Activated CD4-positive, alpha-beta T cell treated with anti-CD3 and anti-CD28 coated beads for 36 hours (primary cell): ENCODE data around the gene CORO1A. TPM values are rescaled to one million over a fixed set of nuclear protein-coding genes. Genes with fewer than 3 reads are reported as not detected.
"Not testable (repeated sequence)": the region's sequence is repeated elsewhere in the genome, so short reads cannot be mapped to it uniquely, and the experiment has no call there.

Experiments used
- ATAC-seq: fragments of 200-7000 bp; cut with Tn5 transposase; one replicate; pipeline ENCODE4 v1.10.0; 2021; ENCODE audit warnings: mild to moderate bottlenecking, moderate library complexity
- CTCF ChIA-PET: fragments of 350-600 bp; sonication (Branson Sonifier 250); formaldehyde crosslinking; loops from one replicate; lab custom pipeline; 2021; ENCODE audit warnings: antibody characterized with exemption; lab: Charles Lee
- POLR2A ChIA-PET: fragments of 350-600 bp; sonication (Branson Sonifier 250); formaldehyde crosslinking; loops from one replicate; lab custom pipeline; 2021; ENCODE audit warnings: antibody characterized with exemption, inconsistent platforms; lab: Charles Lee
- DNase-seq: peaks from one replicate; pipeline ENCODE4 v3.0.0-alpha.2; 2020
- H3K27ac Mint-ChIP-seq: one replicate; pipeline ENCODE4 v1.8.0; 2021; ENCODE audit warnings: mixed read lengths
- H3K27me3 Mint-ChIP-seq: one replicate; pipeline ENCODE4 v1.8.0; 2021; ENCODE audit warnings: mixed read lengths
- H3K36me3 Mint-ChIP-seq: one replicate; pipeline ENCODE4 v1.8.0; 2021; ENCODE audit warnings: low read depth, mixed read lengths
- H3K4me1 Mint-ChIP-seq: one replicate; pipeline ENCODE4 v1.8.0; 2021; ENCODE audit warnings: mixed read lengths
- H3K4me3 Mint-ChIP-seq: one replicate; pipeline ENCODE4 v1.8.0; 2021; ENCODE audit warnings: mild to moderate bottlenecking, moderate library complexity, mixed read lengths
- H3K9me3 Mint-ChIP-seq: one replicate; pipeline ENCODE4 v1.8.0; 2021; ENCODE audit warnings: low read depth, mixed read lengths
- intact Hi-C, 2 experiments: fragments of 100-400 bp; cut with DNase I in 1 of 2; cut with micrococcal nuclease in 1 of 2; formaldehyde crosslinking; loops; one replicate each; pipeline versions ENCODE4 v1.14.2 to v1.15.1; 2022 to 2024; cut with DNase I, micrococcal nuclease
- total RNA-seq, 2 experiments: library from RNA; stranded (reverse); gene quantifications; one replicate each; pipeline ENCODE4 v1.2.3, GENCODE V29; 2021

CORO1A gene
- total RNA-seq, 2 experiments from 2014 or later: 997 to 1,175 TPM

- no peak for ATAC-seq
- intact Hi-C loops: no loop called here
- Mint-ChIP-seq H3K36me3 (no peaks in the 10 kb centered on the region), H3K9me3 (no peaks in the 10 kb centered on the region), H3K4me3 (no peak overlapping the region), H3K4me1 (no peaks in the 10 kb centered on the region), H3K27ac (no peak overlapping the region), H3K27me3 (no peaks in the 10 kb centered on the region)
- ChIA-PET POLR2A (interaction anchor here (0.7 kb wide), 1 partner anchor 83 kb away, joined by 3 read pairs; no protein-coding TSS in a partner anchor), CTCF (no interaction called here)
- no peak for DNase-seq
Observed at GRCh38 chr16:30173054-30173453, 10.3 kb upstream of the CORO1A start.

- H3K36me3 Mint-ChIP-seq, H3K4me1 Mint-ChIP-seq, H3K27ac Mint-ChIP-seq, DNase-seq, ATAC-seq, H3K9me3 Mint-ChIP-seq, intact Hi-C loops, H3K4me3 Mint-ChIP-seq, H3K27me3 Mint-ChIP-seq, POLR2A ChIA-PET: not testable (repeated sequence)
- CTCF ChIA-PET: interaction anchor here (0.7 kb wide), 1 partner anchor 40 kb away, joined by 3 read pairs; no protein-coding TSS in a partner anchor
Observed at GRCh38 chr16:30176876-30177275, 6.5 kb upstream of the CORO1A start.

- POLR2A ChIA-PET: no interaction called here
- H3K9me3 Mint-ChIP-seq: no peaks in the 10 kb centered on the region
Observed at GRCh38 chr16:30179195-30179594, 4.2 kb upstream of the CORO1A start.

GRCh38 chr16:30179931-30180330 is 3.5 kb upstream of the CORO1A start:
- H3K27me3 Mint-ChIP-seq: no peaks in the 10 kb centered on the region
- peaks cover 11% of the 10 kb centered on the region for H3K36me3 Mint-ChIP-seq
- H3K4me3 Mint-ChIP-seq: no peak overlapping the region
- ChIA-PET CTCF (interaction anchor here (0.6 to 0.9 kb wide), 3 partner anchors 47 to 602 kb away, joined by 3 read pairs; no protein-coding TSS in a partner anchor), POLR2A (no interaction called here)
- no peak for ATAC-seq
- no peaks in the 10 kb centered on the region for H3K9me3 Mint-ChIP-seq
- H3K27ac Mint-ChIP-seq: no peak overlapping the region
- no peak for DNase-seq
- H3K4me1 Mint-ChIP-seq: peaks cover 8% of the 10 kb centered on the region
- intact Hi-C loops: no loop called here

More at GRCh38 chr16:30179195-30179594, 4.2 kb upstream of the CORO1A start:
- no peak for ATAC-seq
- Mint-ChIP-seq H3K27ac (no peak overlapping the region), H3K4me1 (peaks cover 8% of the 10 kb centered on the region), H3K27me3 (no peaks in the 10 kb centered on the region), H3K4me3 (no peak overlapping the region), H3K36me3 (peaks cover 3% of the 10 kb centered on the region)
- no peak for DNase-seq
- CTCF ChIA-PET: interaction anchor here (0.5 kb wide), 1 partner anchor 22 kb away, joined by 3 read pairs; no protein-coding TSS in a partner anchor
- intact Hi-C loops: no loop called here

GRCh38 chr16:30180741-30181140 is 2.7 kb upstream of the CORO1A start:
- CTCF ChIA-PET: interaction anchor here (0.9 kb wide), 1 partner anchor 48 kb away, joined by 3 read pairs; no protein-coding TSS in a partner anchor
- H3K9me3 Mint-ChIP-seq: no peaks in the 10 kb centered on the region

GRCh38 chr16:30184096-30184890 is 891 bp downstream of the CORO1A start:
- intact Hi-C loops: no loop called here
- H3K27me3 Mint-ChIP-seq: no peaks in the 10 kb centered on the region
- peak; percentile 12 for ATAC-seq
- DNase-seq: peak; percentile 83
- CTCF ChIA-PET: no interaction called here
- POLR2A ChIA-PET: interaction anchor here (1.4 kb wide), 1 partner anchor 234 kb away, joined by 3 read pairs; no protein-coding TSS in a partner anchor
- peaks cover 43% of the 10 kb centered on the region for H3K36me3 Mint-ChIP-seq
- H3K27ac Mint-ChIP-seq: peak overlapping the region; percentile 99
- H3K9me3 Mint-ChIP-seq: no peaks in the 10 kb centered on the region
- H3K4me1 Mint-ChIP-seq: peaks cover 23% of the 10 kb centered on the region
- H3K4me3 Mint-ChIP-seq: peak overlapping the region; percentile 91

More at GRCh38 chr16:30180741-30181140, 2.7 kb upstream of the CORO1A start:
- DNase-seq (no peak), ATAC-seq (no peak)
- intact Hi-C loops: no loop called here
- POLR2A ChIA-PET: no interaction called here
- Mint-ChIP-seq H3K36me3 (peaks cover 19% of the 10 kb centered on the region), H3K27ac (peak overlapping the region; percentile 42), H3K4me3 (no peak overlapping the region), H3K4me1 (peaks cover 8% of the 10 kb centered on the region), H3K27me3 (no peaks in the 10 kb centered on the region)

- DNase-seq: no peak
- H3K36me3 Mint-ChIP-seq: peaks cover 43% of the 10 kb centered on the region
- peaks cover 23% of the 10 kb centered on the region for H3K4me1 Mint-ChIP-seq
- POLR2A ChIA-PET: interaction anchor here (1.4 kb wide), 1 partner anchor 120 kb away, joined by 5 read pairs; the partner anchor contains the start of gene ALDOA
- H3K27me3 Mint-ChIP-seq: no peaks in the 10 kb centered on the region
- intact Hi-C loops: no loop called here
- no peaks in the 10 kb centered on the region for H3K9me3 Mint-ChIP-seq
- CTCF ChIA-PET: interaction anchor here (1.2 to 1.5 kb wide), 2 partner anchors 94 to 431 kb away, joined by 5 to 9 read pairs; partner anchors contain the start of gene TBX6
- ATAC-seq: peak; percentile 5
- H3K27ac Mint-ChIP-seq: peak overlapping the region; percentile 99
- peak overlapping the region; percentile 91 for H3K4me3 Mint-ChIP-seq
Observed at GRCh38 chr16:30184891-30185682, 1.7 kb downstream of the CORO1A start.

GRCh38 chr16:30185683-30186421 is 2.5 kb downstream of the CORO1A start:
- H3K4me3 Mint-ChIP-seq: peak overlapping the region; percentile 91
- H3K27me3 Mint-ChIP-seq: no peaks in the 10 kb centered on the region
- H3K4me1 Mint-ChIP-seq: peaks cover 23% of the 10 kb centered on the region
- CTCF ChIA-PET: interaction anchor here (0.6 to 1.5 kb wide), 6 partner anchors 75 to 430 kb away, joined by 3 to 9 read pairs (median 5); partner anchors contain the start of gene TBX6
- POLR2A ChIA-PET: interaction anchor here (0.5 to 1.4 kb wide), 5 partner anchors 96 to 465 kb away, joined by 3 to 5 read pairs (median 4); partner anchors contain the start of genes ALDOA and PRR14
- DNase-seq: peak; percentile 91
- no peaks in the 10 kb centered on the region for H3K9me3 Mint-ChIP-seq
- intact Hi-C loops: no loop called here
- peak overlapping the region; percentile 99 for H3K27ac Mint-ChIP-seq
- H3K36me3 Mint-ChIP-seq: peaks cover 43% of the 10 kb centered on the region
- peak; percentile 45 for ATAC-seq

- peak overlapping the region; percentile 99 for H3K27ac Mint-ChIP-seq
- no peak for DNase-seq
- intact Hi-C loops: no loop called here
- no peak for ATAC-seq
- H3K9me3 Mint-ChIP-seq: no peaks in the 10 kb centered on the region
- ChIA-PET CTCF (interaction anchor here (0.6 to 1.5 kb wide), 7 partner anchors 75 to 429 kb away, joined by 3 to 9 read pairs (median 5); partner anchors contain the start of gene TBX6), POLR2A (interaction anchor here (0.5 to 1.4 kb wide), 6 partner anchors 46 to 464 kb away, joined by 3 to 5 read pairs (median 4); partner anchors contain the start of genes ALDOA and PRR14)
- peak overlapping the region; percentile 91 for H3K4me3 Mint-ChIP-seq
- peaks cover 23% of the 10 kb centered on the region for H3K4me1 Mint-ChIP-seq
- no peaks in the 10 kb centered on the region for H3K27me3 Mint-ChIP-seq
- H3K36me3 Mint-ChIP-seq: peaks cover 43% of the 10 kb centered on the region
Observed at GRCh38 chr16:30186444-30186781, 3.0 kb downstream of the CORO1A start.

GRCh38 chr16:30186782-30187555 is 3.6 kb downstream of the CORO1A start:
- Mint-ChIP-seq H3K27me3 (no peaks in the 10 kb centered on the region), H3K9me3 (no peaks in the 10 kb centered on the region)

More at GRCh38 chr16:30186782-30187555, 3.6 kb downstream of the CORO1A start:
- ChIA-PET POLR2A (interaction anchor here (0.7 to 1.4 kb wide), 3 partner anchors 47 to 606 kb away, joined by 3 to 5 read pairs (median 3); partner anchors contain the start of gene ALDOA), CTCF (interaction anchor here (0.6 to 1.5 kb wide), 3 partner anchors 76 to 427 kb away, joined by 3 to 7 read pairs (median 3); no protein-coding TSS in a partner anchor)
- peaks cover 43% of the 10 kb centered on the region for H3K36me3 Mint-ChIP-seq
- peak overlapping the region; percentile 91 for H3K4me3 Mint-ChIP-seq
- peak; percentile 16 for ATAC-seq
- peak; percentile 95 for DNase-seq
- H3K27ac Mint-ChIP-seq: peak overlapping the region; percentile 99
- intact Hi-C loops: no loop called here
- H3K4me1 Mint-ChIP-seq: peaks cover 22% of the 10 kb centered on the region
